CD4-positive, alpha-beta T cell treated with Interleukin-1 beta for 1 hour (primary cell): ENCODE data around the gene CHCHD6.
A peak's percentile ranks its signal among the peaks of the same experiment; 100 is the strongest.

Source experiments
- DNase-seq, 2 donors: peaks; one replicate each; pipeline ENCODE4 v3.0.0-alpha.2; 2020 to 2022

The CHCHD6 gene

GRCh38 chr3:126743781-126744180 lies 39.7 kb downstream of the CHCHD6 start:
- no peak for DNase-seq

GRCh38 chr3:126745760-126746394 lies 41.8 kb downstream of the CHCHD6 start:
- no peak for DNase-seq

GRCh38 chr3:126746395-126747177 lies 42.5 kb downstream of the CHCHD6 start:
- DNase-seq: no peak

DNA sequence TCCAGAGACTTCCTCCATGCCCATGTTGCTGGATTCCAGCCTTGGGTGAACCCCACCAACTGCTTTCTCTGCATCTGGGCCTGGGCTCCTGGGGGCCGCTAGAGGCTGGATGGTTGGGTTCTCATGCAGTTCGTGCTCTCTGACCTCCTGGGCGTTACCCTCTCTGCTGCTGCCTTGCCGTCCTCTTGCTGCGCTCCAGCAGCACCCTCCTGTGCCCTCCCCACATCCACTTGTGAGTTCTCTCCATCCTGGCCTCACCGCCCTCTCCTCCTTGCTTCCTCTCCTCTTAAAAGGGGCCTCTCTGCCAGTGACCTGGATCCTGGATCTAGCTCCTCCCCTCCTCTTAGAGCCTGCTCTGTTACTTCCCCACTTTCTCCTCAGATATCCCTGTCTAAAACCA lies 43.7 kb downstream of the CHCHD6 start:
- no peak for DNase-seq

DNA sequence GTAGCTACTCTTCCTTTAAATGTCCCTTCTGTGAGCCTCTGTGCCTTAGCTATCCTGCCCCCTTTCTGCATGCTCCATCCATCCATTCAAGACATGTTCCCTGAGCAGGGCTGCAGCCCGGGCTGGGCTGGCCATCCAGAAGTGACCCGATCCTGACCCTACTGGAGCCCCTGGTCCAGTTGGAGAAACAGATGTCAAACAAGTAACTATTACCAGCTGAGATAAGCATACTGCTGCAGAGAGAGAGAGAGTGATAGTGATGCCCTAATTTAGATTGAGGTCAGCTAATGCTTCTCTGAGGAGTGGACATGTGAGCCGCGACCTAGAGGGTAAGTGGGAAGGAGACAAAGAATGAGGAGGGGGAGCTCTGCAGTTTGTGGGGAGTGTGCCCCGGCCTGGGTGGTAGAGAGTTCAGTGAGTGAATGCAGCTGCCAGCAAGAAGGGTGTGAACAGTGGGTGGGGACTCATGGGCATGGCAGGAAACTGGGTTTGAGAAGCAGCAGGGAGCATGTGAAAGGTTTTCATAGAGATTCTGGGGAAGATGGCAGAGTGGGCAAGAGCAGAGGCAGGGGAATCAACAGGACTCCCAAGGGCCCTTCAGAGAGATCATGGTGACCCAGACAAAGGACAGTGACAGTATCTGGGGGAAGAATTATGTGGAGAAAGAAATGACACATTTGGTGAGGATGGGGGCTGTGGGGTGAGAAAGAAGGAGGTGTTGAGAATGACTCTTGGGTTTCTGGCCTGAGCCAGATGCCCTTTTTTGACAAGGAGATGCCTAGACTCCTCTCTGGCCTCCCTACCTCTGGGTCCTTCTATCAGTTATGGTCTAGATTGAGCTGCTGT lies 44.9 kb downstream of the CHCHD6 start:
- DNase-seq: no peak

DNA sequence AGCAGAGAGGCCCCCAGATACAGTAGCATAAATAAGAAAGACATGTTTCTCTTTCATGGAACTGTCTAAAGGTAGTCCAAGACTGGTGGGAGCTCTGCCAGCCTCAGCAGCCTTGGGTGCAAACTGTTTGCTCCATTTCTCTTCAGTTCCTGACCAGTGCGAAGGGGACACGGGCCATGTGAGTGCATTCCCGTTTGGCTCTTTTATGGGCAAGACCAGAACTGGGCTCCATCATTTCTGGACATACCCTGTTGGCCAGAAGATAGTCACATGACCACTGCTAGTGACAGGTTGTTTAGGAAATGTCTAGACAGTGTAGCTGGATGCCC lies 45.5 kb downstream of the CHCHD6 start:
- DNase-seq: no peak

DNA sequence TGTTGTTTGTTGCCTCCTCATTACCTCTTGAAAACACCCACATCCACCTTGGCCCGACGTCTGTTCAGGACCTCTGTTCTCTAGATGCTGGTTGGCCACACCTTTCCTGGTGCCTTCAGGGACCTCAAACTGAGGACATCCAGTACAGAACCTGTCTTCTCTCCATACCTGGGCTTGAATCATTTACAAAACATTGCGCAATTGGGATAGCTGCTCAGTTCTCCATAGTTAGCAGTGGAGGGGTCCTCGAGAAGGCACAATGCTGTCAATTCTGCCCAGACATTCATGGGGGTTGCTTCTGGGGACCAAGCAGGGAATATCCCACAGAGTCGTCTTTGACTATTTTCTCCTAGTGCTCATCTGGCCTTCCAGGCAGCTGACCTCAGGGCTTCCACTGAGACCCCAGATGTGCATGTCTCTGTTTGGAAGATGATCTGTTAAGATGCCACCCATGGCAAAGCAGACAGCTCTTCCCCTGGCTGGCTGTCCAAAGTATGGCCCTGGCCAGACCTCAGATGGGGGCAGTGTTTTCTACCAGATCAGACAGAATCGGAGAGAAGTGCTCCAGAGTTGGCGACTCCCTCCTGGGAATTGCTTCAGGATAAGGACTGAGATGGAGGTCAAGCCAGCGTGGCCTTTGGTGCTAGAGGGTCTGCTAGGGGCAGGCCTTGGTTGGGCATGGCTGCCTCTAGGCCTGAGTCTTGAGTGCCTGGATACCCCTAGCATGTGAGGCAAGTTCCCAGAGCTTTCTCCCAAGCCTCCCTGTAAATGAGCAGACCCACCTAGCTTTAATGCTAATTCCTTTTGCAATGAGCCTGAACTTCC lies 46.1 kb downstream of the CHCHD6 start:
- no peak for DNase-seq

- no peak for DNase-seq
Observed at GRCh38 chr3:126750756-126751121, 46.7 kb downstream of the CHCHD6 start.

DNA sequence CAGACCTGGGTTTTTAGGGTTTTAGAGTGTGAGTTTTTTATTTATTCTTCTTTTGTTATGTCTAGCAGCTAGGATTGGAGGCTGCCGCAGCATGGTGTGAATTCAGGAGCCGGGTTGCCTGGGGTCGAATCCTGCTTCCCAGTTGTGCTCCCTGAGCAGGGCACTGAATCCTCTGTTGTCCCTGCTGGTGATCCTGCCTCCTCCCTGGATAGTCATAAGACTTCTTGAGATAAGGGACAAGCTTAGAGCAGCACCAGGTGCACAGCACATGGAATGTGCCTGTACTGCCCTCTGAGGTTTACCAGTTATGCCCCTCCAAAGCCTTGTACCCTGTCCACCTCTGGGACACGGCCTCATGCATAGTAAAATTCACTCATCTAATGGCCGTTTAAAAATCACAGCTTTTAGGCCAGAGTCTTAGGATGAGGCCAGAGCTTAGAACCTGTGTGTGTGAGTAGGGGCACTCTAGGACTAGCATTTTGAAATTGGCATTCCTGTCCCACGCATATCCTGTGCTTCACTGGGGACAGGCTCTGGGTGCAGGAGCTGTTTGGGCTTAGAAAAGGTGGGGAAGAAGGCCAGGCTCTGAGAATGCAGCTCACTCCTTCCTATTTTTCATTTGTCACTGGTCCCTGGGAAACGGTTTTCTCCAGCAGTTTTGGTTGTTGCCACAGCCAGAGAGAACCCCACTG lies 47.7 kb downstream of the CHCHD6 start:
- DNase-seq: no peak

- peak; percentile 44 to 50 for DNase-seq
Observed at GRCh38 chr3:126752303-126753190, 48.5 kb downstream of the CHCHD6 start.

GRCh38 chr3:126753191-126754160 lies 49.4 kb downstream of the CHCHD6 start:
- no peak for DNase-seq

- no peak for DNase-seq
Observed at GRCh38 chr3:126755866-126756265, 51.8 kb downstream of the CHCHD6 start.

- no peak for DNase-seq
Observed at GRCh38 chr3:126758026-126758425, 54.0 kb downstream of the CHCHD6 start.

DNA sequence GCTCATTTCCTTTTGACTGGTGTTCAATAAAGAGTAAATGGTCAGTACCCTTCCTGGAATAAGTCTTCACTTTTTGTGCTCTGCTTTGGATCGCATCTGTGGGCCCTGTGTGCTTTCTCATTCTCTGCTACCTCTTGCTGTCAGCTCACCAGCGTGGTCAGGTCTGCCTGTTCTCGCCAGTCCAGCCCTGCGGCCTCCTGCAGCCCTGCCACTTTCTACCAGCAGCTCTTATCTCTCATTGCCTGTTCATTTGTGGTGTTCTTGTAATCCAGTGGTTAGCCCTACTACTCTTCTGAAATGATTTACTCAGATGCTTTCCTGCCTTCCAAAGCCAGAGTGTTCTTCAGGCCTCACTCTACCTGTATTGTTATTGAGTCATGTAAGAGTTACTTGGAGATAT lies 54.8 kb downstream of the CHCHD6 start:
- DNase-seq: no peak

DNA sequence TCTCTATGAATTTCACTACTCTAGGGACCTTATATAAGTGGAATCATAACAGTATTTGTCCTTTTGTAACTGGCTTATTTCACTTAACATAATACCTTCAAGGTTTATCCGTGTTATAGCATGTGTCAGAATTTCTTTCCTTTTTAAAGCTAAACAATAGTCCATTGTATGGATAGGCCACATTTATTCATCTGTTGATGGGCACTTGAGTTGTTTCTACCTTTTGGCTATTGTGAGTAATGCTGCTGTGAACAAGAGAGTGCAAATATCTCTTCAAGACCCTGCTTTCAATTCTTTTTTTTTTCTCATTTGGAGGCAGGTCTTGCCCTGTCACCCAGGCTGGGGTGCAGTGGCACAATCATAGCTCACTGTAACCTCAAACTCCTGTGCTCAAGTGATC lies 56.5 kb downstream of the CHCHD6 start:
- no peak for DNase-seq

- DNase-seq: no peak
Observed at GRCh38 chr3:126763035-126763434, 59.0 kb downstream of the CHCHD6 start.

GRCh38 chr3:126765187-126766069 lies 61.4 kb downstream of the CHCHD6 start:
- no peak for DNase-seq

DNA sequence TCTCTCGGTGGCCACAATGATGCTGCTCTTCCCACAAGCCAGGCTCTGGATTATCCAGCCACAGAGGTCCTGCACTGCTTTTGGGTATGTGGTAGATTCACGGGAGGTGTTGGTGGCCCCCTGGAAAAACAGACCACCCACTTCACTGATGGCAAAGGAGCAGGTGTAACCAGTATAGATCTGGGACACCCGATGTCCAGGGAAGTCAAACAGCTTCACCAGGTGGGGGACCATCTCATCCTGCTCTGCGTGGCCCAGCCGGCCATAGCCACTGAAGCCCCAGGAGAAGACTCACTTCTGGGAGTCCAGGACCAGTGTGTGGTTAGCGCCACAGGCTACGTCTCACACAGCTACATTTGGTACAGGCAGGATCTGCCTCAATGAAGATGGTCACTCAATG lies 62.6 kb downstream of the CHCHD6 start:
- DNase-seq: no peak

DNA sequence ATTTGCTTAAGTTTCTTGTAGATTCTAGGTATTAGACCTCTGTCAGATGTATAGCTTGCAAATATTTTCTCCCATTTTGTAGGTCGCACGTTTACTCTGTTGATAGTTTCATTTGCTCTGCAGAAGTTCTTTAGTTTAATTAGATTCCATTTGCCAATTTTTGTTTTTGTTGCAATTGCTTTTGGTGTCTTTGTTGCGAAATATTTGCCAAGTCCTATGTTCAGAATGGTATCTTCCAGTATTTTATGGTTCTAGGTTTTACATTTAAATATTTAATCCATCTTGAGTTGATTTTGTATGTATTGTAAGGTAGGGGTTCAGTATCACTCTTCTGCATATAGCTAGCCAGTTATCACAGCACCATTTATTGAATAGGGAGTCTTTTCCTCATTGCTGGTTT lies 64.9 kb downstream of the CHCHD6 start:
- DNase-seq: no peak
